Measurements from ENCODE around the gene VPS8. TPM values are rescaled to one million over a fixed set of nuclear protein-coding genes. Genes with fewer than 3 reads are reported as not detected.
A peak's percentile ranks its signal among the peaks of the same experiment; 100 is the strongest.

VPS8 gene
- total and polyA plus RNA-seq, 2 of the 13 experiments (the other 11 are each of a cell fraction or from before 2014, with no cell fraction given): 14.2 to 35.1 TPM

GRCh38 chr3:184811999-184812661, at the start of gene VPS8 (continued):
- TF ChIP-seq ZHX2 (IDR thresholded peaks at IDR 0.05; ENCODE audit: low read depth) (no peak), ZHX2 (CRISPR knock-in tag; IDR thresholded peaks at IDR 0.05; ENCODE audit: borderline replicate concordance) (no peak), RAD51 (IDR thresholded peaks at IDR 0.05; ENCODE audit: borderline replicate concordance) (peak; percentile 92), ATM (IDR thresholded peaks at IDR 0.05; ENCODE audit: borderline replicate concordance) (no peak), CENPT (CRISPR knock-in tag; IDR thresholded peaks at IDR 0.05; ENCODE audit: low read depth) (no peak), TAF1 (CRISPR knock-in tag; IDR thresholded peaks at IDR 0.05) (peak; percentile 89), ZFP36L2 (CRISPR knock-in tag; IDR thresholded peaks at IDR 0.05) (no peak), FOXK2 (IDR thresholded peaks at IDR 0.05) (no peak), FOXA1 (IDR thresholded peaks at IDR 0.05) (no peak), FOXA1 (CRISPR knock-in tag; IDR thresholded peaks at IDR 0.05) (no peak), KLF16 (CRISPR knock-in tag; IDR thresholded peaks at IDR 0.05) (0 out of 4 replicates have a peak, but pooled peaks of 1 of the 2 experiments have one; percentile 11), AHDC1 (CRISPR knock-in tag; IDR thresholded peaks at IDR 0.05; ENCODE audit: borderline replicate concordance) (no peak), ZNF780A (CRISPR knock-in tag; IDR thresholded peaks at IDR 0.05) (no peak), ZNF337 (CRISPR knock-in tag; IDR thresholded peaks at IDR 0.05; ENCODE audit: borderline replicate concordance, low read depth) (no peak), EP300 (IDR thresholded peaks at IDR 0.05; ENCODE audit: low read depth in 2 of 2, low read length in 2 of 2) (no peak), EP300 (CRISPR knock-in tag; IDR thresholded peaks at IDR 0.05; ENCODE audit: borderline replicate concordance) (peak; percentile 21; the same call in 1 of the 2 replicates), HNF4A (CRISPR knock-in tag; IDR thresholded peaks at IDR 0.05) (no peak)
- TF ChIP-seq, protein P1, sequence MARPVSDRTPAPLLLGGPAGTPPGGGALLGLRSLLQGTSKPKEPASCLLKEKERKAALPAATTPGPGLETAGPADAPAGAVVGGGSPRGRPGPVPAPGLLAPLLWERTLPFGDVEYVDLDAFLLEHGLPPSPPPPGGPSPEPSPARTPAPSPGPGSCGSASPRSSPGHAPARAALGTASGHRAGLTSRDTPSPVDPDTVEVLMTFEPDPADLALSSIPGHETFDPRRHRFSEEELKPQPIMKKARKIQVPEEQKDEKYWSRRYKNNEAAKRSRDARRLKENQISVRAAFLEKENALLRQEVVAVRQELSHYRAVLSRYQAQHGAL (CRISPR knock-in tag; IDR thresholded peaks at IDR 0.05; ENCODE audit: not compliant biosample characterization): no peak

Data from HepG2 (cell line).